ENCODE results near the gene EXOC5.

GRCh38 chr14:57277062-57277461, 8.4 kb upstream of the EXOC5 start:
- TF ChIP-seq, protein P1, sequence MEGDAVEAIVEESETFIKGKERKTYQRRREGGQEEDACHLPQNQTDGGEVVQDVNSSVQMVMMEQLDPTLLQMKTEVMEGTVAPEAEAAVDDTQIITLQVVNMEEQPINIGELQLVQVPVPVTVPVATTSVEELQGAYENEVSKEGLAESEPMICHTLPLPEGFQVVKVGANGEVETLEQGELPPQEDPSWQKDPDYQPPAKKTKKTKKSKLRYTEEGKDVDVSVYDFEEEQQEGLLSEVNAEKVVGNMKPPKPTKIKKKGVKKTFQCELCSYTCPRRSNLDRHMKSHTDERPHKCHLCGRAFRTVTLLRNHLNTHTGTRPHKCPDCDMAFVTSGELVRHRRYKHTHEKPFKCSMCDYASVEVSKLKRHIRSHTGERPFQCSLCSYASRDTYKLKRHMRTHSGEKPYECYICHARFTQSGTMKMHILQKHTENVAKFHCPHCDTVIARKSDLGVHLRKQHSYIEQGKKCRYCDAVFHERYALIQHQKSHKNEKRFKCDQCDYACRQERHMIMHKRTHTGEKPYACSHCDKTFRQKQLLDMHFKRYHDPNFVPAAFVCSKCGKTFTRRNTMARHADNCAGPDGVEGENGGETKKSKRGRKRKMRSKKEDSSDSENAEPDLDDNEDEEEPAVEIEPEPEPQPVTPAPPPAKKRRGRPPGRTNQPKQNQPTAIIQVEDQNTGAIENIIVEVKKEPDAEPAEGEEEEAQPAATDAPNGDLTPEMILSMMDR (IDR thresholded peaks at IDR 0.05) = no peak
- TF ChIP-seq ZFX (IDR thresholded peaks at IDR 0.05; ENCODE audit: borderline replicate concordance) = no peak

Measured in 22Rv1 (cell line).